ENCODE measurements around the gene SYNPR. TPM values are rescaled to one million over a fixed set of nuclear protein-coding genes. Genes with fewer than 3 reads are reported as not detected.

The SYNPR gene
- total and polyA plus RNA-seq, 9 donors = not detected

GRCh38 chr3:63414607-63415006 lies 136.5 kb downstream of the SYNPR start:
- no peak overlapping the region for H3K27ac ChIP-seq
- no peaks in the 10 kb centered on the region for H3K4me1 ChIP-seq (ENCODE audit: insufficient read depth)
- no peaks in the 10 kb centered on the region for H3K9me3 ChIP-seq
- 14 to 27% (median 23%) methylated on average over 1 of the region's 1 CpG for WGBS, 3 donors
- H3K27me3 ChIP-seq = no peaks in the 10 kb centered on the region
- DNase-seq = no peak
- no peak overlapping the region for H3K4me3 ChIP-seq
- no peaks in the 10 kb centered on the region for H3K36me3 ChIP-seq
- intact Hi-C loops (cut with DNase I) = no loop called here
- TF ChIP-seq POLR2A (IDR thresholded peaks at IDR 0.05) (no peak), CTCF (IDR thresholded peaks at IDR 0.05) (no peak), EP300 (IDR thresholded peaks at IDR 0.05) (no peak)

GRCh38 chr3:63429905-63430304 lies 151.8 kb downstream of the SYNPR start:
- TF ChIP-seq CTCF (IDR thresholded peaks at IDR 0.05) (no peak), POLR2A (IDR thresholded peaks at IDR 0.05) (no peak), EP300 (IDR thresholded peaks at IDR 0.05) (no peak)
- intact Hi-C loops (cut with DNase I) = no loop called here

GRCh38 chr3:63430875-63431274 lies 152.8 kb downstream of the SYNPR start:
- Histone ChIP-seq H3K4me3 (no peak overlapping the region), H3K9me3 (no peaks in the 10 kb centered on the region), H3K27me3 (no peaks in the 10 kb centered on the region), H3K4me1 (ENCODE audit: insufficient read depth) (no peaks in the 10 kb centered on the region), H3K36me3 (no peaks in the 10 kb centered on the region), H3K27ac (no peak overlapping the region)
- DNase-seq = no peak
- intact Hi-C loops (cut with DNase I) = no loop called here
- TF ChIP-seq POLR2A (IDR thresholded peaks at IDR 0.05) (no peak), EP300 (IDR thresholded peaks at IDR 0.05) (no peak), CTCF (IDR thresholded peaks at IDR 0.05) (no peak)

More at GRCh38 chr3:63429905-63430304, 151.8 kb downstream of the SYNPR start:
- H3K9me3 ChIP-seq = no peaks in the 10 kb centered on the region
- no peaks in the 10 kb centered on the region for H3K27me3 ChIP-seq
- no peak for DNase-seq
- 39 to 47% (median 46%) methylated on average over 2 of the region's 2 CpGs for WGBS, 3 donors
- H3K4me3 ChIP-seq = no peak overlapping the region
- H3K36me3 ChIP-seq = no peaks in the 10 kb centered on the region
- no peaks in the 10 kb centered on the region for H3K4me1 ChIP-seq (ENCODE audit: insufficient read depth)
- no peak overlapping the region for H3K27ac ChIP-seq

- WGBS, 3 donors = 71 to 98% (median 88%) methylated on average over 2 of the region's 2 CpGs
Measured at GRCh38 chr3:63437858-63438257, 159.8 kb downstream of the SYNPR start.

More at GRCh38 chr3:63437858-63438257, 159.8 kb downstream of the SYNPR start:
- Histone ChIP-seq H3K27ac (no peak overlapping the region), H3K36me3 (no peaks in the 10 kb centered on the region), H3K9me3 (no peaks in the 10 kb centered on the region), H3K27me3 (no peaks in the 10 kb centered on the region), H3K4me3 (no peak overlapping the region), H3K4me1 (ENCODE audit: insufficient read depth) (no peaks in the 10 kb centered on the region)
- no peak for DNase-seq
- intact Hi-C loops (cut with DNase I) = no loop called here
- no peak for TF ChIP-seq CTCF (IDR thresholded peaks at IDR 0.05)
- TF ChIP-seq POLR2A (IDR thresholded peaks at IDR 0.05) = no peak
- TF ChIP-seq EP300 (IDR thresholded peaks at IDR 0.05) = no peak
